NCI-H1436 treated with DMSO at 0.1 percent for 48 hours (cell line): ENCODE measurements around the gene WDFY4.

Source experiments
- DNase-seq: peaks from one replicate; lab custom pipeline; 2025; lab: John Stamatoyannopoulos, UW

The WDFY4 gene

DNA sequence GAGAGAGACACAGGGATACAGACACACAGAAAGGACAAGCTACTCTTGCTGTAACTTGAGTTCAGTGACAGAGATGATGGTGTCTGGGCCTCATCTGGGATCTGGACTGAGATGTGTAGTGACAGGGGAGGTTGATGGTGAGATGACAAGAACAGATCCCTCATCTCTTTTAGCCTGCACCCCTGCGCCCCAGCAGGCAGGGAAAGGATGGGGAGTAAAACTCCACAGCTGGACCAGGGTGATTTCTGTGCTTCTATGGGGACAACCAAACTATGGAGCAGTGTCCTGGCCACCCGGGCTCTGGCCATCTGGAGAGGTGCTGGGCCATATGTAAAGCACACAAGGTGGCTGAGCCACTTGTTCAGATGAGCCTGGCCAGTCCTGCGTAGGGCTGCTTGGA lies 259.5 kb downstream of the WDFY4 start:
- no peak for DNase-seq

DNA sequence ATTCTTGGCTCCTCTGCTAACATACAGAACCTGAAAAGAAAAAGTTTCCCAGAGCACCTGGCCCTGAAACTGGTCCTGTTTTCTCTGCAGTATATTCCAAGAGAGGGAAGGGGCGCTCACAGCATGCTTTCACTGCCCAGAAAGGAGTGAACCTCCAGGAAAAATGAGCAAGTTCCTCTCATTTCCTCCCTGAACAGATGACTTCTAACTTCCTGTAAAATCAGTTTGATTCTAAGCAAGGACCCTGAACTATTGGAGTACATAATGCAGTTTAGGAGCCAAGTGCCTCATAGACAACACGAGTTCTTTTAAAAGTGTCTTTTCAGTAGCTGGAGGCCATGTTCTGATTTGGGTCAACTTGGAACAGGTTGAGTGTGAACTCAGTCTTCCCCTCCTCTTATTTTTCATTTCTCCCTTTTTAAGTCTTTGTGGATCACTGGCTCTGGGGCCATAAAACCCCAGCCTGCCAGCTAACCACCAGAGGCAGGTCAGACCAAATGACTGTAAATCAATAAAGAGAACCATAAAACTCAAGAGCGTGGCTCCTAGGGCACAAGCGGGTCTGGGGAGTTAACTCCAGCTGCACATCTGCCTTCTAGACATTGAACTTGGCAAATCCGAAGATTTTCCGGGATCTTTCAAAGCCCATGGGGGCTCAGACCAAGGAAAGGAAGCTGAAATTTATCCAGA lies 260.9 kb downstream of the WDFY4 start:
- no peak for DNase-seq

DNA sequence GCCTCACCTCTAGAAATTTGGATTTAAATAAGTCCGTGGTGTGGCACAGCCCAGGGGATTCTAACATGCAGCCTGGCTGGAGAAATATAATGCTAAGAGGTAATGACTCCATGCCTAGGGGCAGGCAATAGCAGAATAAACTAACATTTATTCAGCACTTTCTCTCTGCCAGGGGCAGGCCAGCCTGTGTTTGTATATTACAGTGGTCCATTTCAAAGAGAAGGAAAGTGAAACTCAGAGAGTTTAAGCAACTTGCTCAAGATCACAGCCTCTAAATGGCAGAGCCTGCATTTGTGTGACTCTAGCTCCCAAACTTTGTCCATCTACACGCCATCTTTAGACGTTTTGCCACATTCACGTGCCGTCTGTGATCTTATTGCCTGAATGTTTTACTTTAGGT lies 261.7 kb downstream of the WDFY4 start:
- DNase-seq: no peak

DNA sequence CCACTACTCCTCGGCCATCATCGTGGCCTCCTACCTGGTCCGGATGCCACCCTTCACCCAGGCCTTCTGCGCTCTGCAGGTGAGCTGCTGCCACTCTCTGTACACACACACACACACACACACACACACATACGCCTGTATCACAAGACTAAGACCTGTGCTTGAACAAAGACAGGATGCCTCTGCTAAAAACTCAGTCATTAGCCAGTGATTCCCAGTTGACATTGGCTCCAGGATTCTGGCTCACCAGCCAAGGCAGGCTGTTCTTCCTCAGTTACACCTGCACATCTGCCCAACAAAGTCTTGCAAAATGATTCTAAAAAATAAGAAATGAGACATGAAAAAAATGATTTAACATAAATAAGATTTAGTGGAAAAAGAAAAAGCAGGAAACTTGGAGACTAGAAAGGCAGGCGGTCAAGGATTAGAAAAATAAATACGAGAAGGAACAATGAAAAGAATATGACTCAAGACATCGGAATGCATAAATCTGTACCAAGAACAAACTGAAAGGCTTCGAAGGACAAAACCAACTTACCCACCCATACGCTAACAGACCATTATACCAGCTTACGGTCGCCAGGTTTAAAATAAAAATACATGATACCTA lies 262.3 kb downstream of the WDFY4 start:
- DNase-seq: no peak

DNA sequence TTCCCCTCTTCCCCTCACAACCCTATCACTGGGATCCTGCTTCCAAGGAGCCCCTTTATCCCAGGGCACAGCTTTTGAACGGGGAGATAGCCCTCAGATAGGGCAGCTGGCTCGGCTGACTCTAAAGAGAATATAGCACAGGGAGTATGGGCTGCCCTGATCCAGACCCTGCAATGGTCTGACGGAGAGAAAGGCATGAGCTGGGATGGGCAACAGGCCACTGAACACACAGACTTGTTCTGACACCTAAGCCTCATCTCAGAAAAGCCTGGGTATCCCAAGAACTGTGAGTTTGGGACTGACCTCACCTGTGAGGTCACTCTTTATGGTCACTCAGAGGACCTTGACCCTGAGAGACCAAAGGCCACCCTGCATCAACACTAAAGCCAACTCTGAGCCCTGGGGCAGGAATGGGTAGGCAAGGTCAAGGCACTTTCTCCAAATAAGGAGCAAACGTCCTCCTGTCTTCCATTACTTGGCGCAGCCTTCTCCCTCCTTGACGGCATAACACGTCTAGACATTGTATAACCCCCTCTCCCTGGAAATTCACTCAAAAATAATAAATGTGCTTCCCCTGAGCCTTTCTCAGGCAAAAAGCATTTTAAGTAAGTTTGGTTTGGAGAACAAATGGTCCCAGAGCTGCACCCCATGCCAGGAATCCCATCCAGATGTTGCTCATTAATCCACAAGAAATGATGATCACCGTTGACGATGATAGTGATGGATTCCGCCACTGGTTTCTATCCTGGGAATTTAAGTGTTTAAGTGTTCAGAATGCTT lies 263.2 kb downstream of the WDFY4 start:
- DNase-seq: no peak

DNA sequence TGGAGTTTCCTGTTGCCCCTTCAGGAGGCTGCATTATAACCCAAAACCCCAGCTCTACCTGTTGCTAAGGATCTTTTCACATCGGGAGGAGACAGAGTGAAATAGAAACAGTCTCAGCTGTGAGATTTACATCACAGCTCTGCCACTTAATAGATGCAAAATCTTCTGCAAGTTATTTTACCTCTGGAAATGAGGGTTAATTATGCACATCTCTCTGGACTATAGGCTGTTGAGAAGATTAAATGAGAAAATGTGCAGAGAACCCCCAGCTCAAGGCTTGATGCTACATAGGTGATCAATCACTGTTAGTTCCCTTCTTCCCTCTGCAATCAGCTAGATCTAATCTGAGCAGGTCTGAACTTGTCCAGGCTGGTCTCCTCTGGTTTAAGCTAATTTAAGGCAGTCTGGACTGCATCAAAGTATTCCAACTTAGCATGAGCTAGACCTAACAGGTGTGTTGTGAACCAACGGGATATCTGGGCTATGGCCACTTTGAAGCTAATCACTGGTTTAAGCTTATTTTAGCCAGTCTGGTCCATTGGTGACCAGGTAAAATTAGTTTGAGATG lies 263.9 kb downstream of the WDFY4 start:
- DNase-seq: no peak

DNA sequence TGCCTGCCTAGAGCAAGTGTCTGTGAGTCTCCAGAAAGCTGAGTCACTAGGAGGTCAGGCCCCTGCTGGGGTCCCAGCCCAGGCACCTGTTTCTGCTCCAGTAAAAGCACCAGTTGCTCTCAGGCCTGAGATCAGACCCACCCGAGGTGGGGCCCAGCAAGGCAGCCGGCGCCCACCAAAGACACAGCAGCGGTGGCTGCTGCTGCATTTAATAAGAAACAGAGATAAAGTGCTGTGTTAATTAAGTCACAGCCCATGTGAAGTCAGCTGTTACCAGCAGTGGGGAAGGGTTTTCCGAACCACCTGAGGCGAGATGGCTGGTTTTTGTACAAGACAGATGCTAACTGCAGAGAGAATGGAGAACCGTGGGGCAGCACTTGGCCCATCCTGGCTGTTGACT lies 267.0 kb downstream of the WDFY4 start:
- DNase-seq: no peak

DNA sequence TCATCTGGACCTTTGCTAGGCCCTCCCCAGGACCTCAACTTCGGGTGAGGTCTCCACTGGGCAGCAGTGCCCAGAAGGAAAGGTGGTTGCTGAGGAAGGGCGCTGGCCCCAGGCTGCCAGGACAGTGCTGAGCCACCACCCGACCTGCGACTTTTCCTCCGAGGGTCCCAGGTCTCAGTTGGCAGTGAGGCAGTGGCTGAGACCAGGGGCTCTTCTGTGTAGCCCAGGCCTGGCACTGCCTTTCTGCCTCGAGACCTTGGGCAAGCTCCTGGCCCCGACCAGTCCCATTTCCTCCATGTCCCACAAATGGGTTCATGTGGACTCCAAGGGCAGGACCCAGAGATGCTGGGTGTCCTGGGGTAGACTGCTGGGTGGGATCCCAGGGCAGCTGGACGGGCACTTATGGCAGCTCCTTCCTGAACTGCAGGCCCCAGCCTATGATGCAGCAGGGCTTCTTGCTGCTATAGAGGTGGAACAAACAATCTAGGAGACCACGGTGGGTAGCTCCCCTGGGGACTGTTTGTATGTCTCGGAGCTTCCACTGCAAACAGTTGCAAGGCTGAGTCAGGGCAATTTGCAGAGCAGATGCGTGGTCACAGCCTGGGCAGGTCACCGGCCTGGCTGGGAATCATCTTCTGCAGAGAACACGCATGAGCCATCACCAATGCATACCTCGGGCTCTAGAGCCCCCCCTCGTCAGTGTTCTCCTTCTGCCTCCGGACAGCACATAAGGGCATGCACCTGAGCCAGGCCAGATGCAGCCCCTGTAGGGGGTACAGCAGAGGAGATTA lies 272.9 kb downstream of the WDFY4 start:
- DNase-seq: no peak

DNA sequence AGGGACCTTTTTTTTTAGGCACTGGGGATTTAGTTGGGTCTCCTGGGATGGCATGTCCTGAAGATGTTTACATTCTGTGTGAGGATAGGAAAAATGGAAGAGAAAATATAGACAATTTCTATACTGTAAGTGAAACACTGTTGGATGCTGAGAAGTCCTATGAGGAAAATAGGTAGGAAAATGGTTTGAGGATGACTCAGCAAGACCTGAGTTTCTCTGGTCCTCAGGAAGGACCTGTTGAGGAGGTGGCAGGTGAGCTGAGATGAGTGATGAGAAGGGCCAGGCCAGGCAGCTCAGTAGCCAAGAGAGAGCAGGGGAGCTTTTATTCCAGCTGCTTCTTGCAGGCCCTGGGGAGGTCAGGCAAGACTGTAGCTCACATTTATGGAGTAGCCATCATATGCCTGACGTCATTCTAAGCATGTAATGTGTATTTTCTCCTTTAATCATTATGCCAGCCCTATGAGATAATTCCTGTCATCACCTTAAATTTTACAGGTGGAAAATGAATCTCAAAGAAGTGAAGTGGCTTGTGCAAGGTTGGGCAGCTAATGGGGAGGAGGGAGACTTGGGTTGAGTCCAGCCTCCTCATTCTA lies 274.0 kb downstream of the WDFY4 start:
- no peak for DNase-seq

DNA sequence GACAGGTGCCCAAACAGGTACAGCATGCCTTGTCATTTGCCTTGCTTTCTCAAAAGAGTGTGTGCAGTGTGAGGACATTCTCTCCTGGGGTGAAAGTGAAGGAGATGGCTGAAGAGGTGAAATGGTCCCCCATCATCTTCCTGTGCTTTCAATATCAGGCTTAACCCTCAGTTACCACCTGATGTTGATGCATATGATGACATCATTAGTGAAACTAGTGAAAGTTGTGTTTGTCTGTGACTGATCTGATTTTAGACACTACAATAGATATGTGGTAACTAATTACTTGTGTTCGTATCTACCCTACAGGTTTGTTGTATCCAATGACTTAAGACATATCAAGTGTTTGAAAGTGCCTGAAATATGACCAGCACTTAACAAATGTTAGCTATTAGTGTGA lies 279.4 kb downstream of the WDFY4 start:
- no peak for DNase-seq

DNA sequence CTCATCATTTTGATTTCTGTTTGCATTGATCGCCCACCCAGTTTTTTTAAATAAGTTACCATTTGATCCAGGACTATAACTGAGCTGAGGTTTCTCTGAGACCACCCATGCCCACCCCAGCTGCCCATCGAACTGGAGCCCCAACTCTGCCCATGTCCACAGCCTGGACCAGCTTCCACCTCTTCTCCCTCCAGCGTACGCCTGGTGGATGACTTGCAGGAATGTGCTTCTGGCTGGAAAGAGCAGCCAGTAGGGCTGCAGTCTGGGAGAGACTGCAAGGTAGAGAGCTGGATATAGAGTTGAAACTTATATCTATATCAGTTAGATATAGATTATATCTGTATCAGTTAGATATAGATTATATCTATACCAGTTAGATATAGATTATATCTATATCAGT lies 280.8 kb downstream of the WDFY4 start:
- no peak for DNase-seq

DNA sequence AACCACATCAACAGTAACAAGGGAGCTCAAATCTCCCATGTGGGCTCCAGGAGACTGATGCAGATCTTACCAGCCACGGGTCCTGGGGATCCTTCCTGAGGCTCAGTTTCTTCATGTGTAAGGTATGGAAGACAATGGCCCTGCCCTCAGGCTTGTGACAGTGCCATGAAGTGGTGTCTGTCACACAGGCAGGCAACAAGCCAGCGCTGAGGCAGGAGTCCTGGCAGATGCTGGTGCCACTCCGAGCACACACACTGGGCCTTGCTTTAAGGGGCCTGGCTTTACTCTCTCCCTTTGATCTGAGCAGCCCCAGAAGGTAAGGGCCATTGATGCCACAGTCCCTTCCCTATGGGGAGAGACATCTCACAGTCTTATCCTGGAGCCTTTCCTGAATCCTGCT lies 283.4 kb downstream of the WDFY4 start:
- no peak for DNase-seq

DNA sequence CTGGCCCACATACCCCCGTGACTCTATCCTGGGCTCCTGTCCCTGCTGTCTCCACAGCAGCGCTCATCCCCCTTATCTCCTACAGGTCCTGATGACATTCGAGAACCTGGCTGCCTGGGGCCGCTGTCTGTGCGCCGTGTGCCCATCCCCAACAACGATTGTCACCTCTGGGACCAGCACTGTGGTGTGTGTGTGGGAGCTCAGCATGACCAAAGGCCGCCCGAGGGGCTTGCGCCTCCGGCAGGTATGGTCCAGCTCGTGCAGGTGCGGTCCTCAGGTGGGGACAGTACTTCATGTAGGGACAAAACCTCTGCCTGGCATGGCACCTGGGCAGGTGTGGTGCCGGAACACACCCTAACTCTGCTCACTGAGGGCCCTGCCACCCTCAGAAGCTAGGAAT lies 285.4 kb downstream of the WDFY4 start:
- no peak for DNase-seq

DNA sequence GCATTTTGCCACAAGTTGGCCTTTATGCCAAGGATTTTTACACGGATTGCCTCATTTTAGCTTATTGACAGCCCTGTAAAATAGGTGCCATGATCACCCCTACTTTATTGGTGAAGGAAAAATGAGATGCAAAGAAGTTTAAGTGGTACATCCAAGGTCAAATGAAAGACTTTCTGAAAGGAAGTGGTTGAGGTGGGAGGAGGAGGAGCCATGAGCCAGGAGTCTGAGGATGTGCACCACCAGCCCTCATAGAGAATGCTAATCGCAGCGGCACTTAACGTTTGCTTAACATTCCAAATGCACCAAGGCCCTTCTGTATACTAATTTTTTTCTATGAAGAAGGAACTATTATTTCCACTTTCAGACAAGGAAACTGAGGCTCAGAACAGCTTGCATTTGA lies 286.0 kb downstream of the WDFY4 start:
- no peak for DNase-seq

DNA sequence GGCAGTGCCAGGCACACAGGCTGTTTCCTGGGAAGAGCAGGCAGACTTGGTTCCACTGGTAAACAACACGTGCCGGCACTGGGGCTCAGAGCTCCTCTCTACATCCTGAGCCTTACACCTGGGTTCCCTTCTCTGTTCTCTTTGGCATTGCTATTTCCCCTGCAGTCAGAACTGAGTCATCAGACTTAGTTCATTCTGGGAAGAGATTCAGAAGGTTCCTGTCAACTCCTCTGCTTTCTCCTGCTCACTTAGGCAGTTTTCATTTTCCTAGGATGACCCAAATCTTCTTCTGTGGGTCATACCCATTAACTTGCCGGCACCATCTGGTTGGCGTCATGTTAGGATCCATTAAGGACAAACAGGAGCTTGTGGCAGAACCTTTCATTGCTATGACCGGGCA lies 288.4 kb downstream of the WDFY4 start:
- no peak for DNase-seq

DNA sequence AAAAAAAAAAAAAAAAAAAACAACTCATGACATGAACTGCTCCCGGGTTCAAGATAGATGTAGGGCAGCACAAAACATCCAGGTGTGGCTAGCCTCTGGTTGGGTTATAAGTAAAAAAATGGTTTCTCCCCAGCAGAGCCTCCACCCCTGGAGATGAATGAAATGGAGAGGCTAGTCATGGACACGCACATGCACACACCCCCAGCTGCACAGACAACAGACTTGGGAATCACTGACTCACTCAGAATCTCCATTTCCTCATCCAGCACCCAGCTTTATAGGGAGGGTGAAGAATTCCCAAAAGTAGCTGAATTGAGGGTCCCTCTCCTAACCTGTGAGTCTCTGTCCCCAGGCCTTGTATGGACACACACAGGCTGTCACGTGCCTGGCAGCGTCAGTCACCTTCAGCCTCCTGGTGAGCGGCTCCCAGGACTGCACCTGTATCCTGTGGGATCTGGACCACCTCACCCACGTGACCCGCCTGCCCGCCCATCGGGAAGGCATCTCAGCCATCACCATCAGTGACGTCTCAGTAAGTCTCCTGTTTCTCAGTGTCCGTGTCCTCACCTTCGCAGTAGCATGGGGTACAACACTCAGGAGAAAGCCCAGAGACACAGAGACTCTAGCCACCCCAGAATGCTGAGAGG lies 290.0 kb downstream of the WDFY4 start:
- no peak for DNase-seq

DNA sequence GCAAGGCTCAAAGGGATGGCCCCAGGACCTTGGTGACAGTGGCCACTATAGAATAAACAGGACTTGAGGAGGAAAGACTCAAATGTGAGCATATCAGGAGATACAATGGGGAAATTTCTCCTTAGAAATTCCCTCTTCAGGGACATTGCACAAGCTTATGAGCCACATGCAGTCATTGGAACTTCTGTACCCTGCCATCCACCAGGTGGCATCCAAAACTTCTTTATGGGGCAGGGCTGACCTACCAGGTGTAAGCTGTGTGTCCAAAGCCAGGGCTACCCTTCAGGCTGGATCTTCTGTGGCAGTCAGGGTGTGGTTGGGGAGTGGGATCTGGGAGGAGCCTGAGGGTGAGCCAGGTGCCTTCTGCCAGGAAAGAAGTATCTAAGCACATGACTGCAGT lies 291.5 kb downstream of the WDFY4 start:
- no peak for DNase-seq

DNA sequence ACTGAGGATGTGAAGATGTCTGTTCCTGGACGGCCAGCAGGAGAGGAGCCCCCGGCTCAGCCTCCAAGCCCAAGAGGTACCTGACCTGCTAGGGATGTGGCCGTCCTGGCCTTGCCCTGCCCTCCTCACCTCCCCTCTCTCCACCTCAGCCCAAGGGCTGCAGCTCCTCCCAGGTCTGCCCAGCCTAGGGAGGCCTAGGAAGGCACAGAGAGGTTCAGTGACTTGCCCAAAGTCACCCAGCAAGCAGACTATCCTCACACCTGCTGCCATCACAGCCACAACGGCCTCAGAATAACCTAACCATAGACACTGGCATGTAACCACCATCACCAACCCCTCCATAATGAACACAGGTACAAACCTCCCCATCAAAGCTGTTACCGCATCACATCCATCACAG lies 293.6 kb downstream of the WDFY4 start:
- no peak for DNase-seq

DNA sequence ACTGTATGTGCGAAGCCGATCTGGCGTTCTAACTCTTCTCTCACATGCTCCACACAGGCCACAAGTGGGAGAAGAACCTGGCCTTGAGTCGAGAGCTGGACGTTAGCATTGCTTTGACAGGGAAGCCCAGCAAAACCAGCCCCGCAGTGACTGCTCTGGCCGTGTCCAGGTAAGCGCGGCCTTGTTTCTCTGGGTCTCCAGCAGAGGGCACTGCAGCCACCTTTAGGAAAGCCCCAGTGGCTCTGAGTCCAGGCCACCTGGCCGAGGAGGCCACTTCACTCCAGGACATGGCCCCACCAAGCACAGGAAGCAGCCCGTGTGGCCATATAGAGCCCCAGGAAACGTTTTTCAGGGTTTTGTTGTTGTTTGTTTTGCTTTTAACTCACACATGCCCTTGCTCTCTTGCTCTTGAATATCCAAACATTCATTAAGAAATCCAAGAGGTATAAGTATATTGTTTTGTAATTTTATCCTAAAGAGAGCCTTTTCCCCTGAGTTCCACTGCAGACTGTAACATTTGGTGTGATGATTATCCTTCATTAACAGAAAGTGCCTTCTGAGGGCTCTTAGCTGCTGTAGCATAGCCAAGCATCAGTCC lies 296.7 kb downstream of the WDFY4 start:
- DNase-seq: no peak

DNA sequence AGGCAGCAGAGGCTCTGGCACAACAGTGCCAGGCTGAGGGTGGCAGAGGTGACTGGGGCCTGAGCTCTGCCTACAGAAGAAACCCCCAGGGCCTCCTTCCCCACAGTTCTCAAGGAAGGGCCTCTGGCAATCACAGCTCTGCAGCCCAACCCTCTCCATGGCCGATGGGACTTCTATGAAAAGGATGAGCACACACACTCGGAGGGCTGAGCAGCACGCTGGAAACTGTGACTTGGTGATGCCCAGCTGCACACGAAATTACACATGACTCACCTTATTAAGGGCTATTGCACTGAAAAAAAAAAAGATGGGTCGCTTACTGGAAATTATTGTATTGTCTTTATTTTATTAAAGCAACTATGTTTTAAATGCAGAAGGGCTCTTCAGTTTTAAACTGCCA lies 297.9 kb downstream of the WDFY4 start:
- no peak for DNase-seq
